HG03196 (cell line): ENCODE measurements around the gene PAM.
"Not testable (repeated sequence)": the region's sequence is repeated elsewhere in the genome, so short reads cannot be mapped to it uniquely, and the experiment has no call there.

ENCODE experiments used
- ATAC-seq: cut with Tn5 transposase; IDR thresholded peaks from one replicate; pipeline ENCODE4 v1.9.1; 2021; ENCODE audit not compliant: unreplicated experiment

PAM gene

GRCh38 chr5:102891175-102891574 lies 136.1 kb downstream of the PAM start:
- no peak for ATAC-seq

DNA sequence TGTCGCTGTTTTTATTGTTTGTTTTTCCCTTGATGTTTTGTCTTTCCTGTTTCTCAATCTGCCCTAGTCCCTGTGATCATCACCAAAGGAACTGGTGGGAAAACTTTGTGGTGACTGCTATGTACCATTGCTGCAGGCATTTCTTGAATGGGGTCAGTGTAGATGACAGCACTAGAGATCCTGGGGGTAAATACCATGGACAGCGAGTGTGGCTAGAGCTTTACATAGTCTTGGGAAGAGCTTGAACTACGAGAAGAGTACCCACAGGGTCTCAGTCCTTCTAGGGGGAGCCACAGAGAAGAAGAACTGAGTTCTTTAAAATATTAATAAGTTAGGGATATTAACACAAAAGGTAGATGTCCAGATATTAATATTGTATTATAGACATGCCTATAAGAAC lies 138.8 kb downstream of the PAM start:
- no peak for ATAC-seq

GRCh38 chr5:102895234-102895633 lies 140.1 kb downstream of the PAM start:
- ATAC-seq, result no peak

DNA sequence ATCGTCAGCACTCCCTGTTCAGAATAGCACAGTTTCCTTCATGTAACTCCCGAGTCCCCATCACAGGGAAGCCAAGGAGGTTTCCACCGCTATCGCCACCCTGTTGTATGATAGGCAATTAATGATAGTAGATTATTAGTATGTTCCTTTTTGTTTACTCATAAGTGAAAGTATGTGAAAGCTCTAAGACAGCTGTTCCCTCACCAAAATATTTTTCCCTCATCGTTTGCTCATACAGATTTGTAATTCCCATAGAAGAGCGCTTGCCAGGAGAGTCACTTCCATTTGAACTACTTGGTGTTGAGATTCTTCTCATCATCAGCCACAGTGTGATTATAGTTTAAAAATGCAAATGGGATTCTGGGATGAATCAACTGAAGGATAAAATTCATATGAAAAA lies 140.9 kb downstream of the PAM start:
- no peak for ATAC-seq

DNA sequence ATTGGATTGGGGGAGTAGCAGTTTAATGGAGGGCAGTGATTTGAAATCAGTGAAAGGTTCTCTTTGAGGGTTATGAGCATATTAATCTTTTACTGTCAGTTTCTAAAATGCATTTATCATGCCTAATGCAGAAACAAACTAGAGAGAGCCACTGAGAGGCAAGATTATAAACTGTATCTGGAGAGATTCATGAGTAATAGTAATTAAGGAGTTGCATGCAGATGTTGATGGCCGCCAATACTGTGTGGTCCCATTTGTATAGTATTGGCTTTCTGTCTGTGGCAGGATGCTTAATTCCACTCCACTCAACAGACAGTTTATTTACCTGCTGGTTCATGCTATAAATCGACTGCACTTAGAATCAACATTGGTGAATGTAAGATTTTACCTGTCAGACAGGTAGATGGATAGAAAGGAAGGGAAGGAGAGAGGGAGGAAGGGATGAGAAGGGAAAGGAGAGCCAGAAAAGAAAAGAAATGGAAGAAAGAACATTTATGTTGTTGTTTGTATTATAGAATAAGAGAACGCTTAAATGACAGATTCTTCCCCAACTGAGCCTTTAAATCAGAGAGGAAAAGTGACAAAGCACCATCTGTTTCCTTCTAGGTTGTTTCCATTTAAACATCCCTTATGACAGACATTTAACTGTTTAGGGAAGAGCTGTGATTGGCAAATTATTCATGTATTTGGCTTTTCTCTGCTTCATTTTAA lies 146.5 kb downstream of the PAM start:
- no peak for ATAC-seq

GRCh38 chr5:102902135-102902448 lies 147.0 kb downstream of the PAM start:
- ATAC-seq, result no peak

DNA sequence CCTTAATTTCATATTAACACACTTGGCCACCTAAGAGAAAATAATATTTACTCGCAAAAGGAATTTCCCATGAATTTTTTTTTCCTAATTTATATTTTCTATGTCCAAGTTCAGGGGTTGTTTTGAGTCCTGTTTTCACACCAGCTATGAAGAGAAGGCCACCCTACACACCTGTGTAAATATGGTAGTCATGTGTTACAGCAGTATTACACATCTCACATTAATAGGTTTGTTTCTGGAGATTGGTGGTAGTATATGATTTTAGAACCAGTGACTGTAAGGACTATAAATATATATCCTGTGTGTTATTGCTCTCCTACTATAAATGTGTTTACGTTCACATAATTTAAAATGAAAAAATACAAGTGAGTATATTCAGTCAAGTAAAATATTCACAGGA lies 147.5 kb downstream of the PAM start:
- ATAC-seq, result no peak

- ATAC-seq, result peak; percentile 46
Measured at GRCh38 chr5:102903074-102903871, 148.2 kb downstream of the PAM start.

GRCh38 chr5:102905056-102905455 lies 150.0 kb downstream of the PAM start:
- no peak for ATAC-seq

DNA sequence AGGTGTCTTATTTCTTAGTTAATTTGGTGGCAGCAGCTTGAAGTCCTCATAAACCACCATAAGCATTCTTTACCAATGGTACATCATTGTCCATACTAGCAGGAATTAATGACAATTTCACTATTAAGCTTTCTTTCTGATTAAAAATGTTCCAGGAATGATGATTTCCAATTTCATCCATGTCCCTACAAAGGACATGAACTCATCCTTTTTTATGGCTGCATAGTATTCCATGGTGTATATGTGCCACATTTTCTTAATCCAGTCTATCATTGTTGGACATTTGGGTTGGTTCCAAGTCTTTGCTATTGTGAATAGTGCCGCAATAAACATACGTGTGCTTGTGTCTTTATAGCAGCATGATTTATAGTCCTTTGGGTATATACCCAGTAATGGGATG lies 152.0 kb downstream of the PAM start:
- not testable (repeated sequence) for ATAC-seq

DNA sequence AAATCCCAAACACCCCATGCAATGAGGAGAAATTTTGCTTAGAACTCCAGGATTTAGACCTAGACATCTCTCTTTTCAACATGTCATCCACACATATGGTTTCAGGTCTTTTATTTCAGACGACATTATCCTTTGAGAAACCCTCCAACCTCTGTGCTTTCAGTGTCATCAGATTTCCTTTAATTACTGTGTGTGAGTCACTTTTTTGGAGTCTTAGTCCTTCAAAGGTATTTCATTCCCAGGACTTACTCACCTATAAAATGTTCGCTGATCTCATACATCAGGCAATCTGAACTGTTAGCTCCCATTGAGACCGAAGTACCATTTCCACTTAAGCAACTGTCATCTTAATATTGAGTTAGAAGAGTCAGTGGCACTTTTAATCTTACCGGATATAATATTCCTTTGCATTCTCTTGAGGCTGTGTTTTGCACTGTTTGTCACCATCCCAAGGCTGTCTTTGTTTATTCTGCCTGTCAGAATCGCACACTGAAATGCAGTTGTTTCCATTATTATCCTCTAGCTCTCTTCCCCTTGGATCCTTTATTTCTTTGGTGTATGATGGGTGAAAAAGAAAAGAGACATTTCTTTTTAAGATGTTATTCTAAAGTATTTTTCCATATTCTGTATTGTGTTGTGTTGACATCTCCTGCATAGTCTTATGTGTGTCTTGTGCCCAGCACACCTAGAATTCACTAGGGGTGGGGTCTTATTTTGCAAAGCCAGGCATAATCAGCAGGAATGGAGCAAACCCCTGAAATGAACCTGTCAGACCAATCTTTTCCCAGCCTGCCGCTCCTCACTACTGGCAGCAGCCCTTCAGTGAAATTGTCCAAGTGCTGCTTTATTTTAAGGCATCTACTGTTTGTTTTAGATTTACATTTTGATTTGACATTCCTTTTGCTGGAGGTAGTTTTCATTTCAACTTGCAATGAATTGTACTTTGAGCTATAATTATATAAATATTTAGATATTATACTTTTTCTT lies 155.4 kb downstream of the PAM start:
- no peak for ATAC-seq

GRCh38 chr5:102911973-102912372 lies 156.9 kb downstream of the PAM start:
- no peak for ATAC-seq

- ATAC-seq, result no peak
Measured at GRCh38 chr5:102916109-102916508, 161.0 kb downstream of the PAM start.

DNA sequence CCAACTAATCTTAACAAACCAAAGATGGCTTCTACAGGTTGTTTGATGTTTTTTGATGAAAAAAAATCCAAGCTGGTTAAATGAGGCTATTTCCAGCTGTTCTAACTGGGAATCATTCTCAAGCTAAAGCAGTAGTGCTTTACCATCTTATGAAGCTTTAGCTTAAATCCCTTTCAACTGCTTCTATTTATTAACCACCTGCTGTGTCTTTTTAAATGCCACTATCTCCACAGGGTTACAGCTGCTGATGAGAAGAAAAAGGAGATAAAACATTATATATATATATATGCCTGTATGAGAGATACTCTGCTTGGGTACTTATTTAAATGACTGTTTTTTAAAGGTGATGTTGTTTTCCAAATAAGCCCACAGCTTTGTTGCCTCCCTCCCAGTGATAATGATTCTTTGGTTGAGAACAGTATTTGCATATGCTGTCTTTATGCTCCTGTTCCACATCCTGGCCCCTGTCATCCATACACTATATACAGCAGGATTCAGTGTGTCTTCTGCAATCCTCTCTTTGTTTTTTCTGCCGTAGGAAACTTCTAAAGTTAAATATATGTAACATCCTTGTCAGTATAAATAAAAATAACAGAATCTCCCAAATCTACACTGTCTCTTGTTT lies 164.0 kb downstream of the PAM start:
- ATAC-seq, result no peak

DNA sequence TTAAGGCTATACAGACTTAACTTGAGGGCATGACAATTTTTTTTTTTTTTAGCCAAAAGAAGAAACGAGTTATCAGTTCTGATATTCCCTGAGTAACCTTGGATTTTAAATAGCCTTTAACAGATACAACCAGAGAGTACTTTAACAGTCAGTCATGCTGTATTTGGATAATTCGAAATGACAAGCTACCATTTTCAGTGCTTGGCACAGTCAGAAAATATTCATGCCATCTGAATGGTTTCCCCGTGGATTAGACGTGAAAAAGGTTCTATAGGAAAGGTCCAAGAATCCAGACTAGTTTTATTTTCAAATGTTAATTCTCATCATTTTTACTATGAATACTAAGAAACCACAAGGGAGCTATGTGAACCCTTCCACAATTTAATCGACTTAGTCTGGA lies 165.7 kb downstream of the PAM start:
- no peak for ATAC-seq

DNA sequence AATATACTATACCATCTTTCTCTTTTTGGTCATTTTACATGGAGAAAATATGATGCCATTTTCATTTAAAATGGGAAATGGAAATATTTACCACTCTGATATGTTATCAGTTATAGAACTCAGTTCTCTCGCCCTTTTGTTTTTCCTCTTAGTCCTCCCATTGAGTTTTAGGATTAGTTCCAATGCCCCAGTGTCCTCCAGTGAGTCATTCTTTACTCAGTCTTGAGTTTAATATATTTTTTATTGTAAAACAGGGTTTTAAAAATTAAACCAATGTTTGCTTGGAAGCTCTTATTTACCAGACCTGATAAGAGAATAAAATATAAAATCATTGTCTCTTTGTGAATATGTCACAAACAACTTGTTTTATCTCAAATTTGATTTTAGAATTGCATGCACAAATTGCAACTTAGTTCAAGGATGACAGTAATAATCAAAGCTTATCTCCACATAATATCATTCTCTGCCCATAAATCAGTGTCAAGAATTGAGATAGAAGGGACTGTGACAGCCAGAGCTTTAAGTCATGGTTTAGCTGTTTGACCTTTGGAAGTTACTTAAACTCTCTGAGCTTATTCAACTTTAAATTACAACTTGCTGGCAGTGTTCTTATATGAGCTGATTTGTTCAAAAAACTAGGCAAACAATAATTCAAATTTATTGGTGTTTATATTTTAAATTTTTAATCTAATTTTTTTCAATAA lies 166.4 kb downstream of the PAM start:
- no peak for ATAC-seq

DNA sequence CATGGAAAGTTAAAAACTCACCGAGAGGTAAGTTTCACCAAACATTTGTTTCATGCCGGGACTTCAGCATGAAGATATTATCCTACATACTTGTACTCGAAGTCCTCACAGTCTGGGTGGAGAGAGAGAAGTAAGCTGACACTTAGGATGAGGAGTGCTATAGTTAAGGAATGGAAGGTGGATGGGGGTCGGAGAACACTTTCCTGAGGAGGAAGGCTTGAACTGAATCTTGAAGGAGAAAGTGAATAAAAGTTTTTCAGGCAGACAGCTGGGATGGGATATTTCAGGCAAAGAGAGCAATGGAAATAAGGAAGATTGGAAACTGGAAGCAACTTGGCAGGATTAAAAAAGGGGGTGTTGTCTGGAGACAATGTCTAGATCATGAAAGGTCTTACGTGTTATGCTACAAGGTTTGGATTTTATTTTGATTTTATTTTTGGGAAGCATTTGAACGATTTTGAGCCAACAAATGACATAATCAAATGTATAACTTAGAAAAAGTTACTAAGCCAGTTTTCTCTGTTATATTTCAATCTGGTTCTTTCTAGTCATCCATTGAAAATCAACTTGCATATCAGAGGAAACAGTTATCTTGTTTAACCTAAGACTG lies 167.1 kb downstream of the PAM start:
- ATAC-seq, result no peak

GRCh38 chr5:102922799-102923477 lies 167.8 kb downstream of the PAM start:
- no peak for ATAC-seq

DNA sequence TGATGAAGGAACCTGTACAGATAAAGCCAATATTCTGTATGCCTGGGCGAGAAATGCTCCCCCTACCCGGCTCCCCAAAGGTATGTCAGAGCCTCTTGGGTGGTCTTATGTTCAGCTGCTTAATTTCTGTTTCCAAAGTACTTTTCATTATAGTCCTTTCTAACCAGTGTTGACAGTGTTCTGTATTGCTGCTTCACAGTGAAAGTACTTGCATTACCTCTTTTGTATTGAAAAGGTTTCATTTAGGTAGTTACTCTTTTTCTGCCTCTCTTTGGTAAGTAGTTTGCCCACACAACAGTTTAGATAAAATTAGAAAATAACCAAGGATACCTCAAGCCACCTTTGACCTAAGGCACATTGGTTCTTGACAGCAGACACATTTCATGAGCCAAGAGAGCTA lies 169.9 kb downstream of the PAM start:
- no peak for ATAC-seq

DNA sequence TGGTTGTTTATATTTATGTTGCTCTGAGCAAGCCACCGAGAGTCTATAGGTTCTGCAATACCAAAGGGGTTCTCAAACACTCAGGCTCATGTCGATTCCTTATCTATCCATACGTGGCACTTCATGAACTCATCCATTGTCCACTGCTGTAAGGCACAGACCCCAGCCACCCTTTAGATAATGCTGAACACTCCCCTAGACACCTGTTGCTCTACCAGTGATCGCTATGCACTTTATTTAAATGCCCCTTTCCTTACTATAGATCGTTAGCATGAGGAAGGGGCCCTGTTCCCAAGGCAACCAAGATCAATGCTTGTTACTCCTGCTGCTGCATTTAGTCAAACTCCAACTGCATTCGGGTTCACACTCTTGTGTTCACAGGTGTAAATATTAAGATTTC lies 171.9 kb downstream of the PAM start:
- no peak for ATAC-seq
